ENCODE measurements around the gene RAB11FIP3.

DNA sequence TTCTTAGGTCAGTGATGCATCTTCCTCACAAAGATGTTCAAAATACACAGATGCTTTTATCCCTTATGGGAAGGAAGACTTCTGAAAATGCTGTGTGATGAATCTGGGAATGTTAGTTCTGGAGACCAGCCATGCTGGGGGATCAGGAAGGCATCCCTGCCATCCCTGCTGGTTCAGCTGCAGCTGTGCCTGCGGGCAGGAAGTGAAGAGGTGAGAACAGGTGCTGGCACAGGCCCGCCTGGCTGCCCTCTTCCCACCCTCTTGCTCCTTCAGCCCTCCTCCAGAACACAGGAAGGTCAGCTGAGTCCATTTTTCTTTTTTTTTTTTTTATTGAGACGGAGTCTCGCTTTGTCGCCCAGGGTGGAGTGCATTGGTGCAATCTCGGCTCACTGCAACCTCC, 15.2 kb downstream of the RAB11FIP3 start:
- TF ChIP-seq, protein P1, sequence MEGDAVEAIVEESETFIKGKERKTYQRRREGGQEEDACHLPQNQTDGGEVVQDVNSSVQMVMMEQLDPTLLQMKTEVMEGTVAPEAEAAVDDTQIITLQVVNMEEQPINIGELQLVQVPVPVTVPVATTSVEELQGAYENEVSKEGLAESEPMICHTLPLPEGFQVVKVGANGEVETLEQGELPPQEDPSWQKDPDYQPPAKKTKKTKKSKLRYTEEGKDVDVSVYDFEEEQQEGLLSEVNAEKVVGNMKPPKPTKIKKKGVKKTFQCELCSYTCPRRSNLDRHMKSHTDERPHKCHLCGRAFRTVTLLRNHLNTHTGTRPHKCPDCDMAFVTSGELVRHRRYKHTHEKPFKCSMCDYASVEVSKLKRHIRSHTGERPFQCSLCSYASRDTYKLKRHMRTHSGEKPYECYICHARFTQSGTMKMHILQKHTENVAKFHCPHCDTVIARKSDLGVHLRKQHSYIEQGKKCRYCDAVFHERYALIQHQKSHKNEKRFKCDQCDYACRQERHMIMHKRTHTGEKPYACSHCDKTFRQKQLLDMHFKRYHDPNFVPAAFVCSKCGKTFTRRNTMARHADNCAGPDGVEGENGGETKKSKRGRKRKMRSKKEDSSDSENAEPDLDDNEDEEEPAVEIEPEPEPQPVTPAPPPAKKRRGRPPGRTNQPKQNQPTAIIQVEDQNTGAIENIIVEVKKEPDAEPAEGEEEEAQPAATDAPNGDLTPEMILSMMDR (conservative IDR thresholded peaks at IDR 0.05 in 1 of 2, IDR thresholded peaks at IDR 0.05 in 1 of 2; ENCODE audit: extremely low read depth in 1 of 2, insufficient read depth in 1 of 2, low read depth in 1 of 2, low read length in 2 of 2): no peak
- no peak for TF ChIP-seq EZH2 (IDR thresholded peaks at IDR 0.05; ENCODE audit: borderline replicate concordance, low read length)
